Stimulated activated naive CD4-positive, alpha-beta T cell treated with Interleukin-2 at 50 U/mL for 16 hours (primary cell): Measurements from ENCODE around the gene HSF5.
"Not testable (repeated sequence)": the region's sequence is repeated elsewhere in the genome, so short reads cannot be mapped to it uniquely, and the experiment has no call there.

Experiments
- DNase-seq: peaks from one replicate; lab custom pipeline; 2025; lab: John Stamatoyannopoulos, UW

The HSF5 gene

GRCh38 chr17:58412961-58413586 lies 75.1 kb downstream of the HSF5 start:
- DNase-seq, result no peak

GRCh38 chr17:58412064-58412703 lies 76.0 kb downstream of the HSF5 start:
- DNase-seq, result no peak

GRCh38 chr17:58411408-58411894 lies 76.8 kb downstream of the HSF5 start:
- no peak for DNase-seq

GRCh38 chr17:58410714-58411407 lies 77.3 kb downstream of the HSF5 start:
- DNase-seq, result no peak

GRCh38 chr17:58409432-58409831 lies 78.8 kb downstream of the HSF5 start:
- DNase-seq, result no peak

- no peak for DNase-seq
These were observed 84.9 kb downstream of the HSF5 start for GRCh38 chr17:58403311-58403710.

- no peak for DNase-seq
These were observed 85.5 kb downstream of the HSF5 start for GRCh38 chr17:58402679-58403078.

GRCh38 chr17:58402047-58402446 lies 86.2 kb downstream of the HSF5 start:
- DNase-seq, result no peak

- no peak for DNase-seq
These were observed 86.9 kb downstream of the HSF5 start for GRCh38 chr17:58401287-58401686.

- DNase-seq, result no peak
These were observed 87.4 kb downstream of the HSF5 start for GRCh38 chr17:58400826-58401225.

- DNase-seq, result no peak
These were observed 88.2 kb downstream of the HSF5 start for GRCh38 chr17:58399974-58400373.

- no peak for DNase-seq
These were observed 89.5 kb downstream of the HSF5 start for GRCh38 chr17:58398574-58399266.

- DNase-seq, result not testable (repeated sequence)
These were observed 90.8 kb downstream of the HSF5 start for GRCh38 chr17:58397421-58397820.

- no peak for DNase-seq
These were observed 92.0 kb downstream of the HSF5 start for GRCh38 chr17:58396173-58396572.

GRCh38 chr17:58394534-58395223 lies 93.5 kb downstream of the HSF5 start:
- DNase-seq, result no peak

- DNase-seq, result no peak
These were observed 96.8 kb downstream of the HSF5 start for GRCh38 chr17:58391302-58391984.

GRCh38 chr17:58390884-58391283 lies 97.3 kb downstream of the HSF5 start:
- DNase-seq, result no peak

- no peak for DNase-seq
These were observed 99.7 kb downstream of the HSF5 start for GRCh38 chr17:58388302-58389190.

GRCh38 chr17:58387834-58388233 lies 100.4 kb downstream of the HSF5 start:
- DNase-seq, result peak; percentile 3

- no peak for DNase-seq
These were observed 101.5 kb downstream of the HSF5 start for GRCh38 chr17:58386708-58387107.
